GM23338 (cell line): ENCODE results near the gene APOB. TPM values are rescaled to one million over a fixed set of nuclear protein-coding genes. Genes with fewer than 3 reads are reported as not detected.

Experiments
- ATAC-seq: fragments of 200-7000 bp; cut with Tn5 transposase; 3 replicates; pipeline ENCODE4 v1.9.1; 2020
- DNase-seq: peaks from one replicate; pipeline ENCODE4 v3.0.0-alpha.2; 2015; ENCODE audit warnings: low spot score
- H2AFZ ChIP-seq: fragments of 200-600 bp; sonication (generic); 2 replicates; pipeline ENCODE4 v1.8.0; 2016; ENCODE audit warnings: antibody characterized with exemption, mild to moderate bottlenecking, moderate library complexity
- H3F3A ChIP-seq: fragments of 200-600 bp; sonication (generic); replicated peaks from 2 replicates; pipeline ENCODE4 v1.8.0; 2017; ENCODE audit warnings: antibody characterized with exemption, mixed run types, low read depth
- H3K27ac ChIP-seq: fragments of 200-600 bp; sonication (generic); 2 replicates; pipeline ENCODE4 v1.6.1; 2016; ENCODE audit warnings: low read depth
- H3K27me3 ChIP-seq: fragments of 200-600 bp; sonication (generic); 2 replicates; pipeline ENCODE4 v1.8.0; 2016; ENCODE audit warnings: mild to moderate bottlenecking, mixed run types, moderate library complexity; ENCODE audit not compliant: insufficient read depth
- H3K36me3 ChIP-seq: fragments of 200-600 bp; sonication (generic); 2 replicates; pipeline ENCODE4 v1.8.0; 2016; ENCODE audit warnings: mild to moderate bottlenecking; ENCODE audit not compliant: insufficient read depth
- H3K4me1 ChIP-seq: fragments of 200-600 bp; sonication (generic); 2 replicates; pipeline ENCODE4 v1.8.0; 2016; ENCODE audit warnings: mild to moderate bottlenecking, moderate library complexity; ENCODE audit not compliant: insufficient read depth
- H3K4me2 ChIP-seq: fragments of 200-600 bp; sonication (generic); 2 replicates; pipeline ENCODE4 v1.7.1; 2017; ENCODE audit warnings: mixed run types
- H3K4me3 ChIP-seq: fragments of 200-600 bp; sonication (generic); 2 replicates; pipeline ENCODE4 v1.6.1; 2016; ENCODE audit warnings: mixed run types
- H3K79me2 ChIP-seq: fragments of 200-600 bp; sonication (generic); replicated peaks from 2 replicates; pipeline ENCODE4 v1.8.0; 2017; ENCODE audit warnings: mild to moderate bottlenecking; ENCODE audit not compliant: insufficient read depth
- H3K9me2 ChIP-seq: fragments of 200-600 bp; sonication (generic); 2 replicates; pipeline ENCODE4 v1.8.0; 2017; ENCODE audit not compliant: insufficient read depth
- H4K20me1 ChIP-seq: fragments of 200-600 bp; sonication (generic); replicated peaks from 2 replicates; pipeline ENCODE4 v1.8.0; 2017; ENCODE audit warnings: mild to moderate bottlenecking; ENCODE audit not compliant: insufficient read depth
- H3K27ac Mint-ChIP-seq: 2 replicates; pipeline ENCODE4 v1.8.0; 2020; ENCODE audit warnings: inconsistent platforms, mild to moderate bottlenecking, moderate library complexity, mixed read lengths
- H3K27me3 Mint-ChIP-seq: 3 replicates; pipeline ENCODE4 v1.8.0; 2022; ENCODE audit warnings: low read depth, mild to moderate bottlenecking, moderate library complexity, mixed read lengths, inconsistent platforms; ENCODE audit not compliant: insufficient read depth, poor library complexity
- H3K36me3 Mint-ChIP-seq: 3 replicates; pipeline ENCODE4 v1.8.0; 2021; ENCODE audit warnings: low read depth, mild to moderate bottlenecking, inconsistent platforms, moderate library complexity, mixed read lengths
- H3K4me1 Mint-ChIP-seq: 3 replicates; pipeline ENCODE4 v1.8.0; 2020; ENCODE audit warnings: mild to moderate bottlenecking, inconsistent platforms, mixed read lengths
- H3K4me3 Mint-ChIP-seq: 3 replicates; pipeline ENCODE4 v1.8.0; 2021; ENCODE audit warnings: moderate library complexity, mild to moderate bottlenecking, inconsistent platforms, mixed read lengths
- H3K9me3 Mint-ChIP-seq: 3 replicates; pipeline ENCODE4 v1.8.0; 2020; ENCODE audit warnings: moderate library complexity, mild to moderate bottlenecking, inconsistent platforms, mixed read lengths
- CREB1 ChIP-seq: fragments of 250-450 bp; sonication (Bioruptor Pico); IDR thresholded peaks from 2 replicates; pipeline ENCODE4 v1.5.0; 2020; ENCODE audit warnings: low read depth, mild to moderate bottlenecking, moderate library complexity
- EZH2 ChIP-seq: fragments of 200-600 bp; sonication (generic); IDR thresholded peaks from one replicate; pipeline ENCODE4 v1.8.0; 2017; ENCODE audit warnings: antibody characterized with exemption, mild to moderate bottlenecking, low read depth; ENCODE audit not compliant: unreplicated experiment
- NANOG ChIP-seq: IDR thresholded peaks from 2 replicates; pipeline ENCODE4 v1.6.1; 2016; ENCODE audit warnings: antibody characterized with exemption, borderline replicate concordance
- POLR2AphosphoS5 ChIP-seq: IDR thresholded peaks from 2 replicates; pipeline ENCODE4 v1.6.1; 2016; ENCODE audit warnings: antibody characterized with exemption, low read depth
- ZNF114 ChIP-seq: fragments of 250-450 bp; sonication (Bioruptor Pico); IDR thresholded peaks from 2 replicates; pipeline ENCODE4 v1.5.0; 2020; ENCODE audit warnings: mild to moderate bottlenecking, moderate library complexity
- ZNF331 ChIP-seq: fragments of 250-450 bp; sonication (Bioruptor Pico); IDR thresholded peaks from 2 replicates; pipeline ENCODE4 v1.5.0; 2020; ENCODE audit warnings: low read depth, mild to moderate bottlenecking, moderate library complexity
- polyA plus RNA-seq: library from polyadenylated mRNA; unstranded; fragments of >200 nt; fragmentation: Nextera tagmentation; extraction: Ambion mirVana; gene quantifications from 2 replicates; pipeline ENCODE4 v1.2.1, GENCODE V29; 2016
- total RNA-seq: library from RNA; depleted of rRNA; stranded (reverse); fragments of >200 nt; shearing (Covaris generic); gene quantifications from 2 replicates; pipeline ENCODE4 v1.2.3, GENCODE V29; 2014
- TF ChIP-seq, protein P1 (sequence below), 2 experiments: fragments of 200-600 bp in 1 of 2; sonication (generic) in 1 of 2; conservative IDR thresholded peaks; 2 replicates each; pipeline versions ENCODE4 v1.5.1 to v1.6.1; 2016 to 2017; ENCODE audit warnings: antibody characterized with exemption in 2 of 2, low read depth in 2 of 2, mild to moderate bottlenecking in 2 of 2, moderate library complexity in 1 of 2
- TF ChIP-seq, protein P2 (sequence below): IDR thresholded peaks from 2 replicates; pipeline ENCODE4 v1.6.1; 2016; ENCODE audit warnings: antibody characterized with exemption

APOB gene
- total and polyA plus RNA-seq, 2 experiments from 2014 or later: 0.08 to 0.56 TPM

DNA sequence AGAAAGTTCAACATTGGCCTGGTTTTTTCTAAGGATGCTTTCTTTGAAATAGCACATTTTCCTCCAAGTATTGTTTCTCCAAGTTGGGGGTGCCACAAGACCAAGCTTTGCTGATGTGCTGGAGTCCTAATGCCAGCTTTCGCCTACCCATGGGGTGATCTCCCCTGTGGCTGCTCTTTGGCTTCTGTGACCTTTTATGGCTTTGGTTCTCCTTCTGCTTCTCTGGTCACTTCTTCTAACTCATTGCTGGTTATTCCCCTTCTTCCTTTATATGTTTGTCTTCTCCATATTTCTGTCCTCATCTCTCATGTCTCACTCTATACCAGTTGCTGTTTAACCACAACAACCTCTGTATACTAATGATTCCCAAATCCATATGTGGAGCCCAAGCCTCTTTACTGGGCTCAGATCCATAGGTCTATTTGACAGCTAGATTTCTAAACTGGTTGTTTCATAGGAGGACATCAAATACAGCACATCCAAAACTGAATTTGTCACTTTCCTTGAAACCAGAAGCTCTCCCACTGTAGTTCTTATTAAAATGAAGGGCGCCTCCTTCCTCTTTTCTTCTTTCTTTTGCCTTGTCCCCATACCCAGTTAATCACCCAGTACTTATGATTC is 23.1 kb downstream of the APOB start:
- Mint-ChIP-seq H3K4me3 (no peak overlapping the region), H3K4me1 (no peaks in the 10 kb centered on the region), H3K9me3 (no peaks in the 10 kb centered on the region; the same call in 2 of the 3 replicates), H3K36me3 (no peaks in the 10 kb centered on the region), H3K27ac (no peak overlapping the region), H3K27me3 (no peaks in the 10 kb centered on the region)
- Histone ChIP-seq H3K4me2 (no peak overlapping the region), H3K9me2 (peaks cover 6% of the 10 kb centered on the region), H3K27me3 (no peaks in the 10 kb centered on the region), H2AFZ (no peak overlapping the region), H4K20me1 (no peaks in the 10 kb centered on the region), H3K79me2 (no peaks in the 10 kb centered on the region), H3K36me3 (no peaks in the 10 kb centered on the region), H3K27ac (no peak overlapping the region), H3F3A (no peaks in the 10 kb centered on the region), H3K4me1 (no peaks in the 10 kb centered on the region), H3K4me3 (no peak overlapping the region)
- DNase-seq (no peak), ATAC-seq (no peak)
- TF ChIP-seq ZNF114 (CRISPR knock-in tag): no peak
- TF ChIP-seq ZNF331 (CRISPR knock-in tag): no peak
- TF ChIP-seq, protein P1, sequence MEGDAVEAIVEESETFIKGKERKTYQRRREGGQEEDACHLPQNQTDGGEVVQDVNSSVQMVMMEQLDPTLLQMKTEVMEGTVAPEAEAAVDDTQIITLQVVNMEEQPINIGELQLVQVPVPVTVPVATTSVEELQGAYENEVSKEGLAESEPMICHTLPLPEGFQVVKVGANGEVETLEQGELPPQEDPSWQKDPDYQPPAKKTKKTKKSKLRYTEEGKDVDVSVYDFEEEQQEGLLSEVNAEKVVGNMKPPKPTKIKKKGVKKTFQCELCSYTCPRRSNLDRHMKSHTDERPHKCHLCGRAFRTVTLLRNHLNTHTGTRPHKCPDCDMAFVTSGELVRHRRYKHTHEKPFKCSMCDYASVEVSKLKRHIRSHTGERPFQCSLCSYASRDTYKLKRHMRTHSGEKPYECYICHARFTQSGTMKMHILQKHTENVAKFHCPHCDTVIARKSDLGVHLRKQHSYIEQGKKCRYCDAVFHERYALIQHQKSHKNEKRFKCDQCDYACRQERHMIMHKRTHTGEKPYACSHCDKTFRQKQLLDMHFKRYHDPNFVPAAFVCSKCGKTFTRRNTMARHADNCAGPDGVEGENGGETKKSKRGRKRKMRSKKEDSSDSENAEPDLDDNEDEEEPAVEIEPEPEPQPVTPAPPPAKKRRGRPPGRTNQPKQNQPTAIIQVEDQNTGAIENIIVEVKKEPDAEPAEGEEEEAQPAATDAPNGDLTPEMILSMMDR (conservative IDR thresholded peaks at IDR 0.05; ENCODE audit: low read depth in 2 of 2): no peak

DNA sequence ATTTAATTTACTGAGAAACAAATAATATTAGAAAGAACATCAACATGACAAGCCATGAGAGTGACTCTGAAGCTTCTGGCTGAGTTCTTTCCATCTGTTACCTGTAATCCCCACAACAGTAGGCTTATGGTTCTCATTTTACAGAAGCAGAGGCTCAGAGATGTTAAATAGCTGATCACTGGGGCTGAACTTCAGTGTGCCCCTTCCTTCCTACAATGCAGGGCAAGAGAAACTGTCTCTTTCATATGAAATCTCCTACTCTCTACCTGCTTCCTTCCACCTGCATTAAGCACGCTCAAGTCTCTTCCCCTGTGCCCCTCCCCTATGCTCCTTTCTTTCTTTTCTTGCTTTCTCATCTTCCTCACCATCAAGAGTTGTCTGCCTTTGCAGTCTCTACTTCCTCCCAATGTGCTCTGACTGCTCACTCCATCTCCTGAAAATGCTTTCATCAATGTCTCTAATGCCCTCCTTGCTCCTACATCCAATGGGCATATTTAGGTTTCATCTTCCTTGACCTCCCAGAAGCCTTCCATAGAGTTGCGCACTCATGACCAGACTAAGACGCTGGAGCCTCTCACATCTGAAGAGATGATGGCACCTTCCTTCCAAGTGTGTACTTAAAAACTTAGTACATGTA is 23.7 kb downstream of the APOB start:
- H4K20me1 ChIP-seq: no peaks in the 10 kb centered on the region
- H3K4me2 ChIP-seq: no peak overlapping the region
- H3K27ac ChIP-seq: no peak overlapping the region
- no peaks in the 10 kb centered on the region for H3K4me1 Mint-ChIP-seq
- ATAC-seq: no peak
- H3K36me3 ChIP-seq: no peaks in the 10 kb centered on the region
- no peaks in the 10 kb centered on the region for H3K27me3 Mint-ChIP-seq
- H2AFZ ChIP-seq: no peak overlapping the region
- peaks cover 6% of the 10 kb centered on the region for H3K9me2 ChIP-seq
- H3K36me3 Mint-ChIP-seq: no peaks in the 10 kb centered on the region
- DNase-seq: no peak
- no peak overlapping the region for H3K27ac Mint-ChIP-seq
- H3K27me3 ChIP-seq: no peaks in the 10 kb centered on the region
- no peak overlapping the region for H3K4me3 Mint-ChIP-seq
- no peaks in the 10 kb centered on the region; the same call in 2 of the 3 replicates for H3K9me3 Mint-ChIP-seq
- no peaks in the 10 kb centered on the region for H3K4me1 ChIP-seq
- no peaks in the 10 kb centered on the region for H3F3A ChIP-seq
- no peaks in the 10 kb centered on the region for H3K79me2 ChIP-seq
- TF ChIP-seq ZNF331 (CRISPR knock-in tag) (no peak), NANOG (no peak), POLR2AphosphoS5 (no peak), EZH2 (no peak), CREB1 (no peak)
- TF ChIP-seq, protein P2, sequence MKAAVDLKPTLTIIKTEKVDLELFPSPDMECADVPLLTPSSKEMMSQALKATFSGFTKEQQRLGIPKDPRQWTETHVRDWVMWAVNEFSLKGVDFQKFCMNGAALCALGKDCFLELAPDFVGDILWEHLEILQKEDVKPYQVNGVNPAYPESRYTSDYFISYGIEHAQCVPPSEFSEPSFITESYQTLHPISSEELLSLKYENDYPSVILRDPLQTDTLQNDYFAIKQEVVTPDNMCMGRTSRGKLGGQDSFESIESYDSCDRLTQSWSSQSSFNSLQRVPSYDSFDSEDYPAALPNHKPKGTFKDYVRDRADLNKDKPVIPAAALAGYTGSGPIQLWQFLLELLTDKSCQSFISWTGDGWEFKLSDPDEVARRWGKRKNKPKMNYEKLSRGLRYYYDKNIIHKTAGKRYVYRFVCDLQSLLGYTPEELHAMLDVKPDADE: no peak
- H3K4me3 ChIP-seq: no peak overlapping the region
